SK-N-MC (cell line): ENCODE results near the gene SLC10A7.

Experiments
- EZH2 ChIP-seq: fragments of 200-600 bp; sonication (generic); IDR thresholded peaks from one replicate; pipeline ENCODE4 v1.6.1; 2017; ENCODE audit warnings: antibody characterized with exemption
- POLR2AphosphoS5 ChIP-seq: IDR thresholded peaks from 2 replicates; pipeline ENCODE4 v1.6.1; 2012; ENCODE audit warnings: mild to moderate bottlenecking, low read depth, low read length, borderline replicate concordance

DNA sequence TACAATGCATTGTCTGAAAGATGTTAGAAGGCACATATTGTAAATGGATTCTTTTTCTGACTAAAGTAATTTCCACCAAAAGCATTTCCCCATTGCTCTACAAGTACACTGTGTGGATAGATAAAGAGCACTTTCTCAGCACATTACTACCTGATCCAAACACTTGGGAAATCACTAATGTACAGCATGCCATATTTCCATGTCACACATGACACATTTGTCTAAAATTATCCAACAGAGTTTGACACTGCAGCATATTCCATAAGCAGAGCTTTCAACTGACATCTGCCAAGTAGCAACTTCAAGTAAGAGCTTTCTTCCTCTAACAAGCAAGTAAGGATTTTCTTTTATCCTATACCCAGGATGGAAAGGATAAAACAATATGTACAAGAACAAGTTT lies 257.9 kb downstream of the SLC10A7 start:
- TF ChIP-seq EZH2 (no peak), POLR2AphosphoS5 (no peak)
